H1 (cell line): Measurements from ENCODE around the gene CELF3. TPM values are rescaled to one million over a fixed set of nuclear protein-coding genes. Genes with fewer than 3 reads are reported as not detected.

Experiments used
- CTCF ChIA-PET: fragments of 300-600 bp; sonication (Branson Sonifier 250); formaldehyde crosslinking; loops from one replicate; lab custom pipeline; 2021; ENCODE audit not compliant: partially characterized antibody; lab: Charles Lee
- POLR2A ChIA-PET: fragments of 300-600 bp; sonication (Branson Sonifier 250); formaldehyde crosslinking; loops from one replicate; lab custom pipeline; 2021; ENCODE audit warnings: inconsistent platforms; ENCODE audit not compliant: partially characterized antibody; lab: Charles Lee
- DNase-seq, 2 experiments: peaks; one replicate each; pipeline versions ENCODE4 v3.0.0 to v3.0.0-alpha.2; 2010 to 2022; ENCODE audit warnings: low spot score in 2 of 2, low read depth in 1 of 2, mixed read lengths in 1 of 2
- FAIRE-seq: peaks from 2 replicates; lab custom pipeline; 2011; peaks lifted over from hg19 to GRCh38; lab: Jason Lieb, UNC
- H2AFZ ChIP-seq: 2 replicates; pipeline ENCODE4 v1.8.1; 2012; ENCODE audit warnings: low read length, inconsistent platforms
- H2AK5ac ChIP-seq: 2 replicates; pipeline ENCODE4 v1.6.1; 2013; ENCODE audit warnings: low read depth, low read length
- H2BK120ac ChIP-seq: replicated peaks from 2 replicates; pipeline ENCODE3; 2013; ENCODE audit warnings: low read depth, low read length, inconsistent platforms
- H2BK12ac ChIP-seq: 2 replicates; pipeline ENCODE4 v1.6.1; 2013; ENCODE audit warnings: low read depth, low read length
- H2BK15ac ChIP-seq: 2 replicates; pipeline ENCODE4 v1.6.1; 2013; ENCODE audit warnings: low read length
- H2BK20ac ChIP-seq: 2 replicates; pipeline ENCODE4 v1.6.1; 2013; ENCODE audit warnings: low read length
- H2BK5ac ChIP-seq: 2 replicates; pipeline ENCODE4 v1.6.1; 2013; ENCODE audit warnings: low read depth, low read length
- H3K14ac ChIP-seq: 2 replicates; pipeline ENCODE4 v1.6.1; 2013; ENCODE audit warnings: inconsistent platforms; ENCODE audit not compliant: insufficient read length
- H3K18ac ChIP-seq: 2 replicates; pipeline ENCODE4 v1.6.1; 2013; ENCODE audit warnings: low read length; ENCODE audit errors: extremely low read depth
- H3K23ac ChIP-seq: 2 replicates; pipeline ENCODE4 v1.6.1; 2013; ENCODE audit warnings: inconsistent platforms; ENCODE audit not compliant: insufficient read length
- H3K23me2 ChIP-seq: 2 replicates; pipeline ENCODE4 v1.6.1; 2013; ENCODE audit warnings: low read depth, low read length
- H3K27ac ChIP-seq: 2 replicates; pipeline ENCODE4 v1.6.1; 2011; ENCODE audit warnings: low read depth, low read length, inconsistent platforms
- H3K27me3 ChIP-seq, 4 experiments: replicated peaks in 1 of 4; 1 replicate in 1 of 4; 2 replicates in 3 of 4; pipeline versions ENCODE4 v1.6.1 to v1.8.1; 2011 to 2013; ENCODE audit warnings: low read length in 3 of 4, mild to moderate bottlenecking in 3 of 4, inconsistent platforms in 2 of 4, mixed read lengths in 2 of 4, moderate library complexity in 1 of 4; ENCODE audit not compliant: control insufficient read depth in 3 of 4, insufficient read depth in 3 of 4; ENCODE audit errors: extremely low read depth in 1 of 4
- H3K36me3 ChIP-seq, 4 experiments: 2 replicates each; pipeline versions ENCODE4 v1.6.1 to v1.8.1; 2011 to 2013; ENCODE audit warnings: mild to moderate bottlenecking in 4 of 4, low read length in 3 of 4, moderate library complexity in 2 of 4, control low read depth in 1 of 4, inconsistent platforms in 1 of 4; ENCODE audit not compliant: insufficient read depth in 4 of 4, control insufficient read depth in 2 of 4
- H3K4ac ChIP-seq: replicated peaks from 2 replicates; pipeline ENCODE3; 2013; ENCODE audit warnings: low read length, low read depth, mixed read lengths, inconsistent platforms; ENCODE audit not compliant: insufficient read length
- H3K4me1 ChIP-seq, 4 experiments: replicated peaks in 1 of 4; 1 replicate in 1 of 4; 2 replicates in 3 of 4; pipeline versions ENCODE4 v1.6.1 to v1.8.1; 2011 to 2013; ENCODE audit warnings: low read length in 3 of 4, inconsistent platforms in 2 of 4, mixed read lengths in 1 of 4; ENCODE audit not compliant: insufficient read depth in 4 of 4, control insufficient read depth in 3 of 4
- H3K4me2 ChIP-seq, 2 experiments: 2 replicates each; pipeline versions ENCODE4 v1.6.1 to v1.8.1; 2011 to 2013; ENCODE audit warnings: low read depth in 2 of 2, low read length in 2 of 2, control low read depth in 1 of 2, inconsistent platforms in 1 of 2, mild to moderate bottlenecking in 1 of 2; ENCODE audit not compliant: insufficient read depth in 1 of 2
- H3K4me3 ChIP-seq, 4 experiments: fragments of 200-600, 300-600 bp in 1 of 4; sonication (generic), shearing (Covaris generic), sonication (Bioruptor Twin) in 1 of 4; 2 replicates each; pipeline versions ENCODE4 v1.5.1 to v1.8.1; 2011 to 2016; ENCODE audit warnings: low read length in 4 of 4, low read depth in 3 of 4, control low read depth in 2 of 4, inconsistent platforms in 2 of 4, mild to moderate bottlenecking in 2 of 4, mixed read lengths in 1 of 4, moderate library complexity in 1 of 4; ENCODE audit not compliant: insufficient read depth in 2 of 4; ENCODE audit errors: extremely low read depth in 1 of 4
- H3K56ac ChIP-seq: replicated peaks from 2 replicates; pipeline ENCODE3; 2013; ENCODE audit warnings: low read depth, mild to moderate bottlenecking, mixed read lengths, low read length, inconsistent platforms; ENCODE audit not compliant: insufficient read length
- H3K79me1 ChIP-seq: 2 replicates; pipeline ENCODE4 v1.6.1; 2013; ENCODE audit warnings: low read depth, low read length, control low read depth
- H3K79me2 ChIP-seq, 2 experiments: 2 replicates each; pipeline versions ENCODE4 v1.6.1 to v1.8.1; 2012 to 2013; ENCODE audit warnings: low read length in 2 of 2, mild to moderate bottlenecking in 2 of 2, inconsistent platforms in 1 of 2; ENCODE audit not compliant: insufficient read depth in 2 of 2, control insufficient read depth in 1 of 2
- H3K9ac ChIP-seq, 4 experiments: replicated peaks in 1 of 4; 1 replicate in 1 of 4; 2 replicates in 3 of 4; pipeline versions ENCODE4 v1.6.1 to v1.8.1; 2011 to 2013; ENCODE audit warnings: low read depth in 3 of 4, low read length in 3 of 4, control low read depth in 2 of 4, mild to moderate bottlenecking in 2 of 4, moderate library complexity in 2 of 4, inconsistent platforms in 1 of 4; ENCODE audit errors: extremely low read depth in 1 of 4
- H3K9me3 ChIP-seq, 2 experiments: 2 replicates each; pipeline versions ENCODE4 v1.6.1 to v1.8.1; 2012 to 2013; ENCODE audit warnings: mild to moderate bottlenecking in 2 of 2, moderate library complexity in 2 of 2, control low read depth in 1 of 2, inconsistent platforms in 1 of 2, low read depth in 1 of 2, low read length in 1 of 2, mixed read lengths in 1 of 2; ENCODE audit not compliant: insufficient read depth in 2 of 2
- H4K20me1 ChIP-seq, 2 experiments: replicated peaks in 1 of 2; 2 replicates each; pipeline versions ENCODE3 to v1.8.1; 2011 to 2013; ENCODE audit warnings: inconsistent platforms in 2 of 2, low read length in 2 of 2, mild to moderate bottlenecking in 1 of 2; ENCODE audit not compliant: insufficient read depth in 2 of 2, control insufficient read depth in 1 of 2
- H4K5ac ChIP-seq: 2 replicates; pipeline ENCODE4 v1.6.1; 2013; ENCODE audit warnings: low read length, low read depth, mixed read lengths, inconsistent platforms; ENCODE audit not compliant: insufficient read length
- H4K8ac ChIP-seq: 2 replicates; pipeline ENCODE4 v1.8.0; 2013; ENCODE audit warnings: mild to moderate bottlenecking, moderate library complexity, low read length, inconsistent platforms; ENCODE audit not compliant: insufficient read depth; ENCODE audit errors: extremely low read depth
- H4K91ac ChIP-seq: replicated peaks from 2 replicates; pipeline ENCODE3; 2013; ENCODE audit warnings: low read length, mixed read lengths, inconsistent platforms; ENCODE audit not compliant: insufficient read length
- ATF2 ChIP-seq: IDR thresholded peaks from 2 replicates; pipeline ENCODE4 v1.6.1; 2012; ENCODE audit warnings: low read length, inconsistent platforms
- CEBPB ChIP-seq: IDR thresholded peaks from 2 replicates; pipeline ENCODE4 v1.6.1; 2012; ENCODE audit warnings: low read depth, low read length
- CTCF ChIP-seq, 3 experiments: IDR thresholded peaks; 1 replicate in 2 of 3; 2 replicates in 1 of 3; pipeline versions ENCODE4 v1.5.1 to v1.6.1; 2011; ENCODE audit warnings: low read length in 3 of 3, mild to moderate bottlenecking in 3 of 3, inconsistent platforms in 2 of 3, low read depth in 1 of 3, moderate library complexity in 1 of 3; ENCODE audit not compliant: insufficient read depth in 1 of 3; ENCODE audit errors: control extremely low read depth in 1 of 3
- EP300 ChIP-seq, 2 experiments: IDR thresholded peaks; 1 replicate in 1 of 2; 2 replicates in 1 of 2; pipeline ENCODE4 v1.6.1; 2011 to 2012; ENCODE audit warnings: low read depth in 2 of 2, low read length in 2 of 2, mild to moderate bottlenecking in 2 of 2, borderline replicate concordance in 1 of 2, inconsistent platforms in 1 of 2, moderate library complexity in 1 of 2
- HDAC6 ChIP-seq: IDR thresholded peaks from one replicate; pipeline ENCODE4 v1.7.1; 2012; ENCODE audit warnings: low read depth, mild to moderate bottlenecking, inconsistent platforms, low read length, moderate library complexity
- KDM1A ChIP-seq: fragments of 200-600, 300-600 bp; sonication (generic); IDR thresholded peaks from 2 replicates; pipeline ENCODE4 v1.7.1; 2016; ENCODE audit warnings: mild to moderate bottlenecking, low read length, borderline replicate concordance
- RAD21 ChIP-seq, 2 experiments: IDR thresholded peaks in 1 of 2; conservative IDR thresholded peaks in 1 of 2; 2 replicates each; pipeline ENCODE4 v1.6.1; 2011; ENCODE audit warnings: low read depth in 2 of 2, low read length in 2 of 2, improper control_type of control experiment in 1 of 2, inconsistent platforms in 1 of 2, mild to moderate bottlenecking in 1 of 2, moderate library complexity in 1 of 2
- RNF2 ChIP-seq: fragments of 200-900, 300-1000 bp; sonication (generic); IDR thresholded peaks from 2 replicates; pipeline ENCODE4 v1.7.1; 2016; ENCODE audit warnings: borderline replicate concordance, low read depth, mild to moderate bottlenecking, antibody characterized with exemption, low read length; ENCODE audit not compliant: poor library complexity, severe bottlenecking; ENCODE audit errors: missing control alignments
- WGBS, 2 experiments: shearing (Covaris generic) in 1 of 2; methylation state at CpG; one replicate each; pipeline versions ENCODE4 v1.1.6 to v1.1.7; 2013 to 2015; ENCODE audit warnings: low lambda C conversion rate in 2 of 2, mixed read lengths in 2 of 2, inconsistent platforms in 1 of 2, low coverage in 1 of 2, missing lambda C conversion rate in 1 of 2; ENCODE audit not compliant: insufficient replicate concordance in 2 of 2, insufficient coverage in 1 of 2, insufficient read length in 1 of 2; ENCODE audit errors: extremely low coverage in 1 of 2, missing lambda C conversion rate in 1 of 2; 5-methylcytosine and 5-hydroxymethylcytosine counted together
- polyA plus RNA-seq, 7 experiments: library from polyadenylated mRNA; depleted of rRNA in 3 of 7; stranded (reverse) in 5 of 7; unstranded in 2 of 7; fragments of >200 nt in 5 of 7; fragments of 200-250 nt in 2 of 7; gene quantifications; 1 replicate in 5 of 7; 2 replicates in 1 of 7; 4 replicates in 1 of 7; pipeline versions ENCODE4 v1.2.1 to v1.2.3, GENCODE V29; 2011 to 2013; ENCODE audit warnings: missing spikeins in 2 of 7, mixed read lengths in 2 of 7
- total RNA-seq: library from RNA; stranded (reverse); fragmentation: NEBNext Ultra II Directional; extraction: Animal tissue kit (Norgen Biotek cat#: 25700); gene quantifications from 2 replicates; pipeline ENCODE4 v1.2.1, GENCODE V29; 2021

Gene CELF3
- total and polyA plus RNA-seq, 2 of the 8 experiments (the other 6 are each of a cell fraction or from before 2014, with no cell fraction given): 0.34 to 1.2 TPM

- Histone ChIP-seq H4K91ac (no peak overlapping the region), H4K20me1 (peaks cover 0 to 4% of the 10 kb centered on the region in 2 experiments), H3K9me3 (no peaks in the 10 kb centered on the region), H3K56ac (no peak overlapping the region), H2BK12ac (no peak overlapping the region), H3K4me1 (peaks cover 0 to 4% (median under 1%) of the 10 kb centered on the region in 4 experiments; a peak in 2 of 7 replicates), H3K4me2 (no peak overlapping the region), H2BK20ac (no peak overlapping the region), H3K79me2 (no peaks in the 10 kb centered on the region), H2AFZ (no peak overlapping the region), H2BK120ac (no peak overlapping the region), H3K27me3 (no peaks in the 10 kb centered on the region), H3K14ac (no peak overlapping the region), H3K79me1 (no peaks in the 10 kb centered on the region), H3K18ac (no peak overlapping the region), H2BK15ac (no peak overlapping the region), H3K36me3 (peaks cover 3 to 23% (median 8%) of the 10 kb centered on the region in 4 experiments; a peak in 6 of 8 replicates), H3K9ac (no peak overlapping the region), H3K27ac (no peak overlapping the region), H3K23ac (no peak overlapping the region), H2AK5ac (no peak overlapping the region), H4K8ac (no peak overlapping the region), H4K5ac (no peak overlapping the region), H3K4ac (no peak overlapping the region), H3K4me3 (no peak overlapping the region), H2BK5ac (no peak overlapping the region), H3K23me2 (no peaks in the 10 kb centered on the region)
- DNase-seq (no peak), FAIRE-seq (no peak)
- ChIA-PET POLR2A (no interaction called here), CTCF (interaction anchor here (0.9 to 1.4 kb wide), 3 partner anchors 8 to 135 kb away, joined by 4 to 6 read pairs (median 5); no protein-coding TSS in a partner anchor)
- 93% methylated on average over 5 of the region's 5 CpGs; no CpG with 5 or more reads in 1 of the 2 experiments for WGBS, 2 experiments
- TF ChIP-seq HDAC6 (no peak), RNF2 (no peak), RAD21 (IDR thresholded peaks at IDR 0.05 in 1 of 2, conservative IDR thresholded peaks at IDR 0.05 in 1 of 2; ENCODE audit: low read depth in 2 of 2, low read length in 2 of 2) (no peak), CEBPB (no peak), CTCF (IDR thresholded peaks at IDR 0.05; ENCODE audit: control extremely low read depth in 1 of 3, insufficient read depth in 1 of 3, low read depth in 1 of 3, low read length in 3 of 3) (no peak), ATF2 (no peak), EP300 (IDR thresholded peaks at IDR 0.05; ENCODE audit: borderline replicate concordance in 1 of 2, low read depth in 2 of 2, low read length in 2 of 2) (no peak), KDM1A (no peak)
Observed at GRCh38 chr1:151701515-151701914, 15.1 kb downstream of the CELF3 start.
